ENCODE results near the gene SMS. TPM values are rescaled to one million over a fixed set of nuclear protein-coding genes. Genes with fewer than 3 reads are reported as not detected.

SMS gene
- total RNA-seq, 1 donor from 2014 or later, result 161 TPM

DNA sequence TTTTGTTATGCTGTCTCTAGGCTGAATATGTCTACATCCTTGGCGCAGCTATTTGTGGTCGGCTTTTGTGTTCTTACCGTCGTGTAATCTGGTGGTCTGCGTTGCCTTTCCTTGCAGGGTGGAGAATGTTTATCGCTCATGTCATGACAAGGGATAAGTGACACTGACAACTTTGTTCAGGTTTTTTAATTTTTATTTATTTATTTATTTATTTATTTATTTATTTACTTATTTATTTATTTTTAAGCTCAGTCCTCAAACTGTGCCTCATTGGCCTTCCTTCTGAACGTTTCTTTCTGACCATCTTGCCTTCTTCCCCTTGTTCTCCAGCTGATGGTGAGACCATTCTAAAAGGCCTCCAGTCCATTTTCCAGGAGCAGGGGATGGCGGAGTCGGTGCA lies 26.4 kb downstream of the SMS start:
- Mint-ChIP-seq H3K4me3 (ENCODE audit: unreplicated experiment) (no peak overlapping the region), H3K9me3 (ENCODE audit: unreplicated experiment) (no peaks in the 10 kb centered on the region), H3K36me3 (ENCODE audit: low read depth, unreplicated experiment) (peaks cover 6% of the 10 kb centered on the region), H3K4me1 (ENCODE audit: unreplicated experiment) (no peaks in the 10 kb centered on the region), H3K27ac (ENCODE audit: unreplicated experiment) (no peak overlapping the region), H3K27me3 (ENCODE audit: unreplicated experiment) (no peaks in the 10 kb centered on the region)
- no peak for DNase-seq (ENCODE audit: low spot score)
- TF ChIP-seq, protein P1, sequence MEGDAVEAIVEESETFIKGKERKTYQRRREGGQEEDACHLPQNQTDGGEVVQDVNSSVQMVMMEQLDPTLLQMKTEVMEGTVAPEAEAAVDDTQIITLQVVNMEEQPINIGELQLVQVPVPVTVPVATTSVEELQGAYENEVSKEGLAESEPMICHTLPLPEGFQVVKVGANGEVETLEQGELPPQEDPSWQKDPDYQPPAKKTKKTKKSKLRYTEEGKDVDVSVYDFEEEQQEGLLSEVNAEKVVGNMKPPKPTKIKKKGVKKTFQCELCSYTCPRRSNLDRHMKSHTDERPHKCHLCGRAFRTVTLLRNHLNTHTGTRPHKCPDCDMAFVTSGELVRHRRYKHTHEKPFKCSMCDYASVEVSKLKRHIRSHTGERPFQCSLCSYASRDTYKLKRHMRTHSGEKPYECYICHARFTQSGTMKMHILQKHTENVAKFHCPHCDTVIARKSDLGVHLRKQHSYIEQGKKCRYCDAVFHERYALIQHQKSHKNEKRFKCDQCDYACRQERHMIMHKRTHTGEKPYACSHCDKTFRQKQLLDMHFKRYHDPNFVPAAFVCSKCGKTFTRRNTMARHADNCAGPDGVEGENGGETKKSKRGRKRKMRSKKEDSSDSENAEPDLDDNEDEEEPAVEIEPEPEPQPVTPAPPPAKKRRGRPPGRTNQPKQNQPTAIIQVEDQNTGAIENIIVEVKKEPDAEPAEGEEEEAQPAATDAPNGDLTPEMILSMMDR (IDR thresholded peaks at IDR 0.05; ENCODE audit: unreplicated experiment), result no peak

- Mint-ChIP-seq H3K9me3 (ENCODE audit: unreplicated experiment) (no peaks in the 10 kb centered on the region), H3K27ac (ENCODE audit: unreplicated experiment) (no peak overlapping the region), H3K4me3 (ENCODE audit: unreplicated experiment) (no peak overlapping the region), H3K27me3 (ENCODE audit: unreplicated experiment) (no peaks in the 10 kb centered on the region), H3K36me3 (ENCODE audit: low read depth, unreplicated experiment) (peaks cover 6% of the 10 kb centered on the region), H3K4me1 (ENCODE audit: unreplicated experiment) (no peaks in the 10 kb centered on the region)
- DNase-seq (ENCODE audit: low spot score), result no peak
- TF ChIP-seq, protein P1 (IDR thresholded peaks at IDR 0.05; ENCODE audit: unreplicated experiment), result no peak
Observed at GRCh38 chrX:21968333-21968732, 27.8 kb downstream of the SMS start.

- no peak for DNase-seq (ENCODE audit: low spot score)
- TF ChIP-seq, protein P1 (IDR thresholded peaks at IDR 0.05; ENCODE audit: unreplicated experiment), result no peak
- Mint-ChIP-seq H3K27ac (ENCODE audit: unreplicated experiment) (no peak overlapping the region), H3K27me3 (ENCODE audit: unreplicated experiment) (no peaks in the 10 kb centered on the region), H3K36me3 (ENCODE audit: low read depth, unreplicated experiment) (peaks cover 13% of the 10 kb centered on the region), H3K9me3 (ENCODE audit: unreplicated experiment) (no peaks in the 10 kb centered on the region), H3K4me3 (ENCODE audit: unreplicated experiment) (no peak overlapping the region), H3K4me1 (ENCODE audit: unreplicated experiment) (no peaks in the 10 kb centered on the region)
Observed at GRCh38 chrX:21970326-21970725, 29.8 kb downstream of the SMS start.

DNA sequence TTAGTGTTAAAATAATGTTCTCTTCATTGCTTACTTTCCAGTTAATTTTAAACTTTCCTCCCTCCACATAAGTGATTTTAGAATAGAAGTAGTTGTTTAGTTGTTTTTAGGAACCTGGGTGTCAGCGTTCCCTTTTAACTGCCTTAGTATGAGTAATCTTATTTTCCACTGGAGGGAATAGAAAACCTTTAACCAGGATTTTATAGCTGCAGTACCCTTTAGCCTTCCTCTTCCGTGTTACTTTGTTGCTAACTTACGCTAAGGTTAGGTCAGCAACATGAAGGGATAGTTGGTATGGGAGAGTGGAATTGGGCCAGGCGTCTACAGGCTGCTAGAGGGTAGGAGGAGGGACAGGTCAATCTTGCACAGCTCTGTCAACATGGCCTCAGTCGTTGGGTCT lies 31.5 kb downstream of the SMS start:
- TF ChIP-seq, protein P1 (IDR thresholded peaks at IDR 0.05; ENCODE audit: unreplicated experiment), result no peak
- no peak overlapping the region for H3K4me3 Mint-ChIP-seq (ENCODE audit: unreplicated experiment)

DNA sequence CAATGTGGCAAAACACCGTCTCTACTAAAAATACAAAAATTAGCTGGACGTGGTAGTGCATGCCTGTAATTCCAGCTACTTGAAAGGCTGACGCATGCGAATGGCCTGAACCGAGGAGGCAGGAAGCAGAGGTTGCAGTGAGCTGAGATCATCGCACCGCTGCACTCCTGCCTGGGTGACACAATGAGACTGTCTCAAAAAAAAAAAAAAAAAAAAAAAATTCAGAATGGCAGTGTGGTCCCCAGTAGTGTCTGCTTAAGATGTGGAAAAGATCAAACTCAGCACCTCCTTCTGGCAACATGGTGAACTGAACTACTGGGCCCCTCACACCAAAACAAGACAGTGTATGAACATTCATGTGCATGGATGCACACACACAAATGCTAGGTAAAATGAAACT lies 32.2 kb downstream of the SMS start:
- Mint-ChIP-seq H3K27ac (ENCODE audit: unreplicated experiment) (no peak overlapping the region), H3K27me3 (ENCODE audit: unreplicated experiment) (no peaks in the 10 kb centered on the region), H3K9me3 (ENCODE audit: unreplicated experiment) (no peaks in the 10 kb centered on the region), H3K4me3 (ENCODE audit: unreplicated experiment) (no peak overlapping the region), H3K4me1 (ENCODE audit: unreplicated experiment) (no peaks in the 10 kb centered on the region), H3K36me3 (ENCODE audit: low read depth, unreplicated experiment) (peaks cover 18% of the 10 kb centered on the region)
- TF ChIP-seq, protein P1 (IDR thresholded peaks at IDR 0.05; ENCODE audit: unreplicated experiment), result no peak
- DNase-seq (ENCODE audit: low spot score), result no peak

More for the DNA sequence above, 31.5 kb downstream of the SMS start:
- Mint-ChIP-seq H3K27me3 (ENCODE audit: unreplicated experiment) (no peaks in the 10 kb centered on the region), H3K4me1 (ENCODE audit: unreplicated experiment) (no peaks in the 10 kb centered on the region), H3K36me3 (ENCODE audit: low read depth, unreplicated experiment) (peaks cover 13% of the 10 kb centered on the region), H3K27ac (ENCODE audit: unreplicated experiment) (no peak overlapping the region), H3K9me3 (ENCODE audit: unreplicated experiment) (no peaks in the 10 kb centered on the region)
- no peak for DNase-seq (ENCODE audit: low spot score)

Data from endothelial cell (in vitro differentiated cells).